Kidney tubule cell (primary cell): ENCODE data around the gene LRP6.
"Not testable (repeated sequence)": the region's sequence is repeated elsewhere in the genome, so short reads cannot be mapped to it uniquely, and the experiment has no call there.

Experiments
- DNase-seq: peaks from one replicate; pipeline ENCODE4 v3.0.0-alpha.2; 2018; ENCODE audit warnings: low spot score

LRP6 gene

GRCh38 chr12:12266873-12267741 is at the start of gene LRP6:
Gene LRP6 (minus strand): TSS chr12:12267044. CDS start chr12:12266735, 309 bp downstream.
- DNase-seq = peak; percentile 95

DNA sequence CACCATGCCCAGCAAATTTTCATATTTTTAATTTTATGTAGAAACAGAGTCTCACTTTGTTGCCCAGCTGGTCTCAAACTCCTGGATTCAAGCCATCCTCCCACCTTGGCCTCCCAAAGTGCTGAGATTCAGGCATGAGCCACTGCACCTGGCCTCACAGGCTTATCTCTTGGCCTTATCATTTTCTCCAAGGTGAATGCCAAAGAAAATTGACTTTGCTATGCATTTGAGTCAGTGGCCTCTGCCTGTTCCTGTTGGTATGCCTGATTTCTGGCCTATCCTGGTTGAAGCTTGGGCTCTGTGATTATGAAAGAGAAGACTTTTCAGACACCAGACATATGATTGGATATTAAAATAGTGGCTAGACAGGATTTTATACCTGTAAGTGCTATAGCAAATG is 49.0 kb upstream of the LRP6 start:
- no peak for DNase-seq

GRCh38 chr12:12310695-12311094 is 43.9 kb upstream of the LRP6 start:
- not testable (repeated sequence) for DNase-seq

DNA sequence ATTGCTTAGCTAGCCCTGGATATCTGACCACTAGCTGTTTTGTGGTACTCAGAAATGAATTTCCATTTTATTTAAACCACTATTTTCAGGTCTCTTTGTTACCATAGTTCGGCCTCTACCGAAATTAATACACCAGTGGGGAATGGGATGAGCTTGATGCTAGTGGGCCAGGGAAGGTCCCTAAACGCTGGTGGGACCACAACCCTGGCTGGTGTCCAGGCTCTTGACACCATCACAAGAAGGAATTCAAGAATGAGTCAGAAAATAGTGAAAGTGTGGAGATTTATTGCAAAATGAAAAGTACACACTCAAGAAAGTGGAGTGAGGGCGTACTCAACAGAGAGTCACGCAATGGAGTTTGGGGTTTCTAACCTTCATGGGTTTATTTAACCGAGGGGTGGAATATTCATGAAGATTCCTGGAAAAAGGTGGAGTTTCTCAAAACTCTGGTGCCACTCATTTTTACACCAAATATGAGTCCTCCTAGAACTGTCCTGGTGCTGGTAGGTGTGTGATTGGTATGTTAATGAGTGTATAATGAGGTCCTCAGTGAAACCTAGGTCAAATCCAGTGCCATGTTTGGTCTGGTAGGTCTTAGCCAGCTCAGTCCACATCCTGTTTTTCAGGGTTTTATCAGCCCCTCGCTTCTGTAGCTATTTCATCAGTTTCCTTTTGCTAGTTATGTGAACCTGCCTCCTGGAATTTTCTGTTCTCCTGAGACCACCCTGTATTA is 38.9 kb upstream of the LRP6 start:
- DNase-seq = no peak

GRCh38 chr12:12302976-12303375 is 36.1 kb upstream of the LRP6 start:
- DNase-seq = no peak

- DNase-seq = no peak
These were observed 34.3 kb upstream of the LRP6 start for GRCh38 chr12:12301122-12301521.

DNA sequence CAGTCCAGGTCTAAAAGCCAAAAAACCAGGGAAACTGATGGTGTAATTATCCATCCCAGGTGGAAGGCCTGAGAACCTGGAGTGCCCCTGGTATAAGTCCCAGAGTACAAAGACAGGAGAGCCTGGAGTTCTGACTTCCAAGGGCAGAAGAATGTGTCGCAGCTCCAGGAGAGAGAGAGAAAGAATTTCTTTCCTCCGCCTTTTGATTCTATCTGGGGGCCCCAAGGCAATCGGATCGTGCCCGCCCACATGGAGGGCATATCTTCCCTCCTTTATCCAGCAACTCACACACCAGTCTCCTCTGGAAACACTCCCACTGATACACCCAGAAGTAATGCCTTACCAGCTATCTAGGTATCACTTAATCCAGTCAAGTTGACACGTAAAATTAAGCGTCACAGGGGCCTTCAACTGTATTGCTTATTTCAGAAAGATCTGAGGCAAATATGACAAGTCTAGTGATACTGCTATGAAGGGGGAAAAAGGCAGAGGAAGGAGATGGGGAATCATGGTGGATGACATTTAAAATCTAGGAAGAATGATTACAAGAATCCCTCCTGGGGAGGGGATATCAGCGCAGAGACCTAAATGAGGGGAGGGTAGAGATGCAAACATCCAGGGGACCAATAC is 30.5 kb upstream of the LRP6 start:
- DNase-seq = no peak

DNA sequence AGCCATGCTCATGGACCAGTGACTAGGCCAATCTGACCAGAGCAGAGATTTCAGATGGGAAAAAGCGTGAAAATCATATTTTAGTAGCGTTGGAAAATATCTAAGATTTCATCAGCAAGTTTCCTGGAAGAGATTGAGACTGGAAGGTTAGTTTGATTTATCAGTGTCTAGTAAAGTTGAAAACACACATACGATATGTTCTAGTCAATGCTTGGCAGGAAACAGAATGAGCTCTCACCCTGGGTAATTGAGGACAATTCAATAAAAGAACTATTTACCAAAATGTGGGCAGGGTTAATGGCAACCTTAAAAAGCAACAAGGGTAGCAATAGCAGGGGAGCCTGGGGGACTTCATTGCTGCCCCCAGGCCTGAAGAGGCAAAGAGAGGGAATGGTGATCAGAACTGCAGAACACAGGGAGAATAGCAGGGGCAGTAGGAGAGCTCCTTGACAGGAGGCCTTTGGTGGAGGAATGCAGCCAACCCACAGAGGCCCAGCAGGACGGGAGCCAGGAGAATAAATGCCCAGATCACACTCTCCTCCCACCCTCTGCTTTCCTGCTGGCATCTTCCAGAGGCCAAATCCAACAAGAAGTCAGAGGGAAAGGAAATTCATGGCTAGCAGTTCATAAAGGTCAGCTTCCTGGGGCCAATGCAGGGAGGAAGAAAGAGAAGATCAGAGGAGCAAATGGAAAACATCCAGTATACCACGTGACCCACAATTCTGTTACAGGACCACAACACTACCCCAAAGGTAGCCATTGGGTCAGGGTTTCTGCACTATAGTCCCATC is 27.6 kb upstream of the LRP6 start:
- DNase-seq = no peak

DNA sequence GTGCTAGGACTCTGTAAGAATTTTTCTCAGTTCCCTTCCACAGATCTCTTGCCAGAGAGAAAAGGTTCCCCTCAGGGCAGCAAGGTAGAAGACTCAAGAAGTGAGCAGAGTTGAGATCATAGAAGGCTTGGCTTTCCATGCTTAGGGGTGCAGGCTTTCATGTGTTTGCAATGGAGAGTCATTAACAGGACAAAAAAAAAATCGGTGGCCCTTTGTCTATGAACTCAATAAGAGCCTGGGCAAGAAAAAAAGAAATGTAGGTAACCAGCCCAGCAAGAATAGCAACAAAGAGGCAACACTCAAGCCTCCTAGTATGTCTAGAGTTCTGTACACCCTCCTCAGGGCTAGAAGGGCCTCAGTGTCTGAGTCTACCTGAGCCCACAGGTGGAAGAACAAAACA is 23.4 kb upstream of the LRP6 start:
- DNase-seq = no peak

- no peak for DNase-seq
These were observed 19.6 kb upstream of the LRP6 start for GRCh38 chr12:12286441-12286840.

DNA sequence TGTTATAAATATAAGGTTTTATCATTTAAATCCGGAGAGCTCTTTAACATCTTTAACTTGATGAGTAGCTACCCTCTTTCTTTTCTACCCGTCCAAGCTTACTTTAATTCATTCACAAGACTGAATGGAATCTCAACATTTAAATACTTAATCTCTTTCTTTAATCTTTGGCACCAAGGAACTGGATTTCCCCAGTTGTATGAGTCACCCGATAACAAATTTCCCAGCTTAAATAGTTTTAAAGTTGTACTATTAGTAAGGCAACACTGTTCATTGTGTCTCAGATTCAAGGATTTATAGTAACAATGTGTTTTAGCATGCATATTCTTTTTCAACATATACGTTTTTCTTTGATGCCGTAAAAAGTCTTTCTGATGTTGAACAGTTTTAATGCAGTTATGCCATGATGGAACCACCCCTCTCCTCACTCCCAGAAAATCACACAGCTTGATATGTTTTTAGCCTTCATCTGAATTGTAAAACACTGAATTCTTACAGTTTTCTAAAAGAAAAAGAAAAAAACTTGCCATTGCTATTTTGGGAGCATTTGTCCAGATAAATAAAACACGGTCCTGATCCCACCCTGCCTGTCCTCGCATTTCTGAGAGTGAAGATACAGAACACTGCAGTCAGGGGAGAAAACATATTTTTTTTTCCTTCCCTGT is 16.0 kb upstream of the LRP6 start:
- peak; percentile 55 for DNase-seq

GRCh38 chr12:12282202-12282601 is 15.4 kb upstream of the LRP6 start:
- no peak for DNase-seq

DNA sequence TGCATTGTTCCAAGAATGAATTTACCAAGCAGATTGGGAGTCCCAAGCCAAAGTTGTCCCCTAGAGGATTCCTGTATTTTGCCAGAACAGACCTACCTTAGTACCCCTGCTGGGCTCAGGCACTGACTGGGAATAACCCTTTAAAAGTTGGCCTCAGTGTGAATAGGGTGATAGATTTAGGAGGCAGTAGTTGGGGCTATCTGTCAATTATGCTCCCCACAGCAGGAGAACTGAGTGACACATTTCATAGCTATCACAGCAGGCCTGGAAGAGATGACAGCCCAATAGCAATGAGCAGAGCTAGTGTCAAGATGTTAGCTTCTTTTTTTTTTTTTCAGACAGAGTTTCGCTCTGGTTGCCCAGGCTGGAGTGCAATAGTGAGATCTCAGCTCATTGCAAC is 14.3 kb upstream of the LRP6 start:
- no peak for DNase-seq

- no peak for DNase-seq
These were observed 12.1 kb upstream of the LRP6 start for GRCh38 chr12:12278899-12279298.

DNA sequence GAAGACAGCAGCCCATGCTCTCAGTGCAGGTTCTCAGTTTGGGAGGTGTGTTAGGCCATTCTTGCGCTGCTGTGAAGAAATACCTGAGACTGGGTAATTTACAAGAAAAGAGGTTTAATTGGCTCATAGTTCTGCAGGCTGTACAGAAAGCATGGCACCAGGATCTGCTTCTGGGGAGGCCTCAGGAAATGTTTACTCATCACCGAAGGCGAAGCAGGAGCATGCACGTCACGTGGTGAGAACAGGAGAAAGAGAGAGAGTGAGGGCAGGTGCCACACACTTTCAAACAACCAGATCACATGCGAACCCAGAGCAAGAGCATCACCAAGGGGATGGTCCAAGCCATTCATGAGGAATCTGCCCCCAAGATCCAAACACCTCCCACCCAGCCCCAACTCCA is 9.0 kb upstream of the LRP6 start:
- no peak for DNase-seq

GRCh38 chr12:12273291-12273957 is 6.6 kb upstream of the LRP6 start:
- DNase-seq = peak; percentile 73

DNA sequence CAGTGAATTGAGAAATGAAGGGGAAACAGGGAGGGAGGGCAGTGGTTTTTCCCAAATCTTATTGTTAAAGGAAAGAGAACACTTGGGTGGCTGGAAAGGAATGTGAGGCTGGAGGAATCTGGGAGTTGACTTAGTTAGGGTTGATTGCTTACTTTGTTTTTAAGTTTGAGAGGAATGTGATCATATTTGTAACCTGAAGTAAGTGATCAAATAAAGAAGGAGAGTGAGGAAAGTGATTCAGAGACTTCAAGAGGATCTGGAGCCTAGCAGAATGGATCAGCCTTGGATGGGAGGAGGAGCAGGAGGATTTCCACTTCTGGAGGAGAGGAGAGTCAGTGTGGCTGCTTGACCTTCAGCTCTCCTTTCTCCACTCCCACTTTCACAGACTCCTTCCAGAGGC is 6.0 kb upstream of the LRP6 start:
- peak; percentile 75 for DNase-seq

DNA sequence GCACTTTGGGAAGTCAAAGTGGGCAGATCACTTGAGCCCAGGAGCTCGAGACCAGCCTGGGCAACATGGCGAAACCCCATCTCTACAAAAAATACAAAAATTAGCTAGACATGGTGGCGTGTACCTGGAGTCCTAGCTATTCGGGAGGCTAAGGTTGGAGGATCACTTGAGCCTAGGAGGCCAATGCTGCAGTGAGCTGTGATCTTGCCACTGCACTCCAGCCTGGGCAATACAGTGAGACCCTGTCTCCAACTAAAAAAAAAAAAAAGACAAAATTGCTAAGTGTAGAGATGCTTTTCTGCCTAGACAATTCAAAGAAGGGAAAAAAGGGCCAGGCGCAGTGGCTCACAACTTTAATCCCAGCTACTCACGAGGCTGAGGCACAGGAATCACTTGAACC is 3.4 kb upstream of the LRP6 start:
- no peak for DNase-seq

GRCh38 chr12:12267742-12268200 is 927 bp upstream of the LRP6 start:
- DNase-seq = peak; percentile 20

DNA sequence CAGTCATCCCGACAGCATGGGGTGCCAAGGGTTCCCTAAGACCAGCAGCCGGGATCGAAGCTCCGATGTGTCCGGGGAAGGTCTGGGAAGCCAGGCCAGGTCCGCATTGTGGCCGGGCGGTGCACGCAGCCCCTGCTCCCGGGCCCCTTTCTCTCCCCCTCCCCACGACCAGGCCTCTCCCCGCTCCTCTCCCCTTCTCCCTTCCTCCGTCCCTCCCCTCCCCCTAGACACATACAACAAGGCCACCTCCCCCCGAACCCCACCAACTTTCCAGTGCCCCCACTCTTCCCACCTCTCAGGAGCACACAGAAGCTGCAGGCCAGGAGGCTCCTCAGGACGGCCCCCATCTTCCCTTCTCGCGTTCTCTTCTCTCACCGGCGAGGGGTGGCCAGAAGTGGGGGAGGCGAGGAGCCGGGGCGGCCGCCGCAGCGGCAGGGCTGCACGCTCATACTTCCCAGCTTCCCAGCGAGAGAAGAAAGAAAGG is 413 bp downstream of the LRP6 start:
- DNase-seq = no peak
